Osteocyte (in vitro differentiated cells): Measurements from ENCODE around the gene MOB3B. TPM values are rescaled to one million over a fixed set of nuclear protein-coding genes. Genes with fewer than 3 reads are reported as not detected.

Experiments
- DNase-seq: peaks from one replicate; pipeline ENCODE4 v3.0.0; 2021; ENCODE audit warnings: mixed read lengths; ENCODE audit not compliant: unreplicated experiment; ENCODE audit errors: extremely low spot score
- H3K27ac Mint-ChIP-seq: one replicate; pipeline ENCODE4 v1.8.0; 2021; ENCODE audit warnings: mild to moderate bottlenecking, mixed read lengths; ENCODE audit not compliant: unreplicated experiment
- H3K27me3 Mint-ChIP-seq: one replicate; pipeline ENCODE4 v1.8.0; 2021; ENCODE audit warnings: mixed read lengths; ENCODE audit not compliant: unreplicated experiment
- H3K36me3 Mint-ChIP-seq: one replicate; pipeline ENCODE4 v1.8.0; 2021; ENCODE audit warnings: mixed read lengths; ENCODE audit not compliant: unreplicated experiment
- H3K4me1 Mint-ChIP-seq: one replicate; pipeline ENCODE4 v1.8.0; 2021; ENCODE audit warnings: mixed read lengths; ENCODE audit not compliant: unreplicated experiment
- H3K4me3 Mint-ChIP-seq: one replicate; pipeline ENCODE4 v1.8.0; 2021; ENCODE audit warnings: mild to moderate bottlenecking, moderate library complexity, mixed read lengths; ENCODE audit not compliant: unreplicated experiment
- H3K9me3 Mint-ChIP-seq: one replicate; pipeline ENCODE4 v1.8.0; 2021; ENCODE audit warnings: mixed read lengths; ENCODE audit not compliant: unreplicated experiment
- total RNA-seq: library from RNA; stranded (reverse); gene quantifications from 2 replicates; pipeline ENCODE4 v1.2.1, GENCODE V29; 2021
- TF ChIP-seq, protein P1 (sequence below): fragments of 200-600 bp; sonication (generic); IDR thresholded peaks from 2 replicates; pipeline ENCODE4 v1.5.0; 2021; ENCODE audit warnings: antibody characterized with exemption, mild to moderate bottlenecking, moderate library complexity

The MOB3B gene
- total RNA-seq, 1 donor from 2014 or later: 7.6 TPM

DNA sequence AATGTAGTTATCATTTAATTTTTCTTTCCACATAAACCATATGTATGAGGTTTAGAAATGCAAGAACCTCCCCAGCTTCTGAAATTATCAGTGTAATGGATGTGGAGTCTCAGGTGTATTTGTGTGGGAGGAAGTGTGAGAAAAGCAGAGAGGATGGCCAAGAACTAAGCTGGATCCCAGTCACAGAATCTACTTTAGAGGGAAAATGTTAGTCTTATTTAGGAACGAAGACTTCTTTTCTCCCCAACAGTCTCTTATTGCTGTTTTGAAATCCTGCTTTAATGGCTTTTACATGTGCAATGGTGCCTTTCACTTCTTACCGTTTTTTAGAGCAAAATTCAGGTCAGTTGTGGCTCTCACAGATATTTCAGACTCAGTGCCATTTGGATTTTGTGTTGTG is 235.6 kb downstream of the MOB3B start:
- peaks cover 5% of the 10 kb centered on the region for H3K4me1 Mint-ChIP-seq
- no peaks in the 10 kb centered on the region for H3K9me3 Mint-ChIP-seq
- TF ChIP-seq, protein P1, sequence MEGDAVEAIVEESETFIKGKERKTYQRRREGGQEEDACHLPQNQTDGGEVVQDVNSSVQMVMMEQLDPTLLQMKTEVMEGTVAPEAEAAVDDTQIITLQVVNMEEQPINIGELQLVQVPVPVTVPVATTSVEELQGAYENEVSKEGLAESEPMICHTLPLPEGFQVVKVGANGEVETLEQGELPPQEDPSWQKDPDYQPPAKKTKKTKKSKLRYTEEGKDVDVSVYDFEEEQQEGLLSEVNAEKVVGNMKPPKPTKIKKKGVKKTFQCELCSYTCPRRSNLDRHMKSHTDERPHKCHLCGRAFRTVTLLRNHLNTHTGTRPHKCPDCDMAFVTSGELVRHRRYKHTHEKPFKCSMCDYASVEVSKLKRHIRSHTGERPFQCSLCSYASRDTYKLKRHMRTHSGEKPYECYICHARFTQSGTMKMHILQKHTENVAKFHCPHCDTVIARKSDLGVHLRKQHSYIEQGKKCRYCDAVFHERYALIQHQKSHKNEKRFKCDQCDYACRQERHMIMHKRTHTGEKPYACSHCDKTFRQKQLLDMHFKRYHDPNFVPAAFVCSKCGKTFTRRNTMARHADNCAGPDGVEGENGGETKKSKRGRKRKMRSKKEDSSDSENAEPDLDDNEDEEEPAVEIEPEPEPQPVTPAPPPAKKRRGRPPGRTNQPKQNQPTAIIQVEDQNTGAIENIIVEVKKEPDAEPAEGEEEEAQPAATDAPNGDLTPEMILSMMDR: no peak
- no peak overlapping the region for H3K4me3 Mint-ChIP-seq
- no peak for DNase-seq
- H3K36me3 Mint-ChIP-seq: no peaks in the 10 kb centered on the region
- H3K27ac Mint-ChIP-seq: no peak overlapping the region
- H3K27me3 Mint-ChIP-seq: peaks cover 61% of the 10 kb centered on the region

DNA sequence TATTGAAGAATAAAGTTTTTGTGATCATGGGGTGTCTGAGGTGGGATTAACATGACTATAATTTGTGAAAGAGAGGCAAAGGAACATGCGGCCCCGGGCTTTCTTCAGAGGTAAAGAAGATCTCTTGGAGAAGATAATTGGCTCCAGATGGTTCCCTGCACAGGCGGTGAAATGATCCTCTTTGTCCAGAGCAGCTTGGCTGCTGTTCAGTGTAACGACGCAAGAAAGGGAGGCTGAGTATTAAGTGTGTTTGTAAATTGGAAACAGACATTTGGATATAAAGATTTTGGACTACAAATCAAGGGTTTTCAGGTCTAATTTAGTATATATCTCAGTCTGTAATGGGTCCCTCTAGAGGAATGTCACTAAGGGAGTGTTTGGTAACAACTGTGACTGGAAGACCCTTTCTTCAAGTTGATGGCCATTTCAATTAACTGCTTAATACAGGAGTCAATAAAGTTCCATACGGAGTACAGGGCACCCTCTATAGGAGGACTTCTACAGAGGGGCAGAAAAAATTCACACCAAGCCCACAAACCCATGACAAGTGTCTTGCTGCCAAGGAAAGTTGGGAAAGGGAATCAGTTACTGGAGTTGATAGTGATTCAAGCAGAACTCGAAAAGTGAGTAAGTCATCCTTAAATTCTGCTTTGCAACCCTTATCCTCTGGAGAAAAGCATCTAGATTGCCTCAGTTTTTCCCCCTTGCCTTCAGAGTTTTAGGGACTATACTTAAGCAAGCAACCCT is 236.8 kb downstream of the MOB3B start:
- H3K27ac Mint-ChIP-seq: no peak overlapping the region
- no peak overlapping the region for H3K4me3 Mint-ChIP-seq
- peaks cover 72% of the 10 kb centered on the region for H3K27me3 Mint-ChIP-seq
- TF ChIP-seq, protein P1: no peak
- peaks cover 5% of the 10 kb centered on the region for H3K4me1 Mint-ChIP-seq
- no peaks in the 10 kb centered on the region for H3K9me3 Mint-ChIP-seq
- no peak for DNase-seq
- H3K36me3 Mint-ChIP-seq: no peaks in the 10 kb centered on the region

DNA sequence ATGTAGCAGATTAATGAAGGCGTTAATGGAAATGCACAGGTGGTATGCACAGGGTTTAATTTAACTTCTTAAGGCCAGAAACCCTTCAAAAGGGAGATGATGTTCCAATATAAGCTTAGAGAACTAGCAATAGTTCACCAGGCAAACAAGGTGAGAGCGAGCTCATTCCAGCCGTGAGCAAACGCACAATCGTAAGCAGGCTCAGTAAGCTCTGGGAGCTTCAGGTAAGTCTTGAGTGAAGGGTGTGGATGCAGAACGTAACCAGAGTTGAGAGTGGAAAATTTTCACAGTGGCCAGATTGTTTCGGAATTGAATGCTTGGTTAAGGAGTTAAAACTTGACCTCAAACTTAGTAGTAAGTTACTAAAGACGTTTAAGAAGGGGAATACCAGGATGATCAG is 238.3 kb downstream of the MOB3B start:
- TF ChIP-seq, protein P1: no peak
- no peaks in the 10 kb centered on the region for H3K9me3 Mint-ChIP-seq
- H3K27me3 Mint-ChIP-seq: peaks cover 81% of the 10 kb centered on the region
- H3K4me3 Mint-ChIP-seq: no peak overlapping the region
- H3K27ac Mint-ChIP-seq: no peak overlapping the region
- DNase-seq: no peak
- no peaks in the 10 kb centered on the region for H3K36me3 Mint-ChIP-seq
- H3K4me1 Mint-ChIP-seq: peaks cover 5% of the 10 kb centered on the region

DNA sequence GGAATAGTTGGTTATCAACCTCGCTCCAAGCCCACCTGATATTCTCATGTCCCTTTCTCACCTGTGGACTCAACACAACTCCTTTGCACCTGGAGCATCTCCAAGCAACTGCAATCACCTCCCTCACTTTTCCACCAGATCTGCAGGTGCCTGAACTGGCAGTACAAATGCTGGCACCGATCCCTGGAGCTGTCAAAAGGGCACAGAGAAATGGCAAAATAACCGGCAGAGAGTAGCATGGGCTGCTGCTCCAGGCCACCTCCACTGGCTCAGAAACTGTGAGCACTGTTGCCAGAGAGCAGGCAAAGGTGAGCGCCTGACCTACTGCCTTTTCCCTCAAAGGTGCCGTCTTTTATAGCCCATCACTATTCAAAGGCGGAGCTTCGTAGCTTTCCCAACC is 247.3 kb downstream of the MOB3B start:
- H3K27me3 Mint-ChIP-seq: peaks cover 63% of the 10 kb centered on the region
- no peaks in the 10 kb centered on the region for H3K4me1 Mint-ChIP-seq
- DNase-seq: no peak
- H3K9me3 Mint-ChIP-seq: no peaks in the 10 kb centered on the region
- no peak overlapping the region for H3K27ac Mint-ChIP-seq
- no peaks in the 10 kb centered on the region for H3K36me3 Mint-ChIP-seq
- TF ChIP-seq, protein P1: no peak
- H3K4me3 Mint-ChIP-seq: no peak overlapping the region

DNA sequence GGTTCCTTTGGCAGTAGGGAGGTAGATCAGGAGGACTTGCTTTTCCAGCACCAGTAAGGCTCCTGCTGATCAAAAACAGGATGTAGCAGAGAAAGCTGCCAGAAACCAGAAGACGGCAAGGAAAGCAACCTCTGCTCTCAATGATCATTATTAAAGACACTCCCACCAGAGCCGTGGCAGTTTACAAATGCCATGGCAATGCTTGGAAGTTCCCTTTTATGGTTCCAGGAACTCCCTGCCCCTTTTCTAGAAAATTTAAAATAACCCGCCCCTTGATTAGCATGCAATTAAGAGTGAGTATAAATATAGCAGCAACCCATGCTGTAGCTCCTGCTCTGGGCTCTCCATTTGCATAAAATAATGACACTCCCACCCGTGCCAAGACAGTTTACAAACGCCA is 248.8 kb downstream of the MOB3B start:
- H3K9me3 Mint-ChIP-seq: no peaks in the 10 kb centered on the region
- TF ChIP-seq, protein P1: no peak
- H3K36me3 Mint-ChIP-seq: no peaks in the 10 kb centered on the region
- H3K27ac Mint-ChIP-seq: no peak overlapping the region
- no peak overlapping the region for H3K4me3 Mint-ChIP-seq
- no peak for DNase-seq
- H3K27me3 Mint-ChIP-seq: peaks cover 51% of the 10 kb centered on the region
- peaks cover 6% of the 10 kb centered on the region for H3K4me1 Mint-ChIP-seq
